CD4-positive, alpha-beta T cell treated with Interleukin-17A for 4 hours (primary cell): Measurements from ENCODE around the gene SLC22A1.
"Not testable (repeated sequence)": the region's sequence is repeated elsewhere in the genome, so short reads cannot be mapped to it uniquely, and the experiment has no call there.

Experiments
- DNase-seq: peaks from one replicate; pipeline ENCODE4 v3.0.0-alpha.2; 2020; ENCODE audit warnings: mixed read lengths

The SLC22A1 gene

GRCh38 chr6:160140493-160140892 is 18.9 kb downstream of the SLC22A1 start:
- DNase-seq: not testable (repeated sequence)

DNA sequence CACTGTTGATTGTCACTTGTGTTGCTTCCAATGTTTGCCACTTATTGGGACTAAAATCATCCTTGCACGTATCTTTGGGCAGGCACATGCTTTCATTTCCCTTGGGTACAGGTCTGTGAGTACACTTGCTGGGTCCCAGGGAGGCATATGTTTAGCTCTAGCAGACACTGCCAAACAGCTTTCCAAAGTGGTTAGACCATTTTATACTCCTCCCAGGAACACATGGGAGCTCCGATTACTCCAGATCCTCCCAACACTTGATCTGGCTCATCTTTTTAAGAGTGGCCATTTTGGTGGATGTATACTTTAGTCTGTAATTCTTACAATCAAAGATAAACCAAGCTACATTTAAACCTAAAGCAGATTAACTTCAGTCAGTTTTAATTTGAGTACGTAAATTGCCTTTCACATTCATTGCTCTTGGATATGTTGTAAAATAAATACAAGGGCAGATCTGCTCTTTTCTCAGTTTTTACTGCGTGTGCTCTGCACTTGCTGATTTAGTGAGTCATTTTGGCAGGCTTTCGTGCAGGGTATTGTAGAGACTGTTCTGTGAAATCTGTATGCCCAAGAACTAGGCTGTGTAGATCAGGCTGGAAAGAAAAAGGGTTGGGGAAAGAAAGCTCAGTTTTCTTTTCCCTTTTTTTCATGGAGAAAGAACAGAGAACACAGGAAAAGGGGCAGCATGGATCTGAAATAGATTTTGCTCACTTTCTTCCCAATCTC is 19.5 kb downstream of the SLC22A1 start:
- no peak for DNase-seq

DNA sequence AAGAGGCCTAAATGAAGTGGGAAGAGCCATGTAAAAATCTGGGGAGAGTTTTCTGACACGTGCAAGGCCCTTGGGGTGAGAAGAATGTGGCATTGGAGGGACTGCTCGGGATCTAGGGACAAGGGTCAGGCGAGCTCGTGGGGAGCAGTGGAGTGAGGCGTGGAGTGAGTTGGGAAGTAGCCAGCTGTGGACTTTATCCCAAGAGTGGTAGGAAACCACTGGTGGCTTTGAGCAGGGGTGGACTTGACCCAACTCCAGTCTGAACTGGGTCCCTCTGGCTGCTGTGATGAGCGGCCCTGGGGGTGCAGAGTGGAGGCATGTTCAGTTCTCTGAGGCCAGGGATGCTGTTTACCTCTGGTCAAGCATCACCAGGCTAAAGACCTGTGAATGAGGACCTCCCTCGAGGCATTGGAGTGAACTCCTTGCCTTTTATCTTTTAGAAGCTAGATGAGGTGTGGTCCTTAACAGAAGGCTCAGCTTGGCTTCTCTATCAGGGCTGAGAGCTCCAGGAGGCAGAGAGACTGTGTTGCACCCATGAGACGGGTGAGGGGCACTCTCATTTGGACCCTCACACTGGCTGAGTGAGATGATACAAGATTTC is 20.6 kb downstream of the SLC22A1 start:
- DNase-seq: no peak

GRCh38 chr6:160146454-160147145 is 25.0 kb downstream of the SLC22A1 start:
- no peak for DNase-seq

- DNase-seq: no peak
Measured at GRCh38 chr6:160147146-160147536, 25.5 kb downstream of the SLC22A1 start.

GRCh38 chr6:160154471-160154870 is 32.9 kb downstream of the SLC22A1 start:
- no peak for DNase-seq

DNA sequence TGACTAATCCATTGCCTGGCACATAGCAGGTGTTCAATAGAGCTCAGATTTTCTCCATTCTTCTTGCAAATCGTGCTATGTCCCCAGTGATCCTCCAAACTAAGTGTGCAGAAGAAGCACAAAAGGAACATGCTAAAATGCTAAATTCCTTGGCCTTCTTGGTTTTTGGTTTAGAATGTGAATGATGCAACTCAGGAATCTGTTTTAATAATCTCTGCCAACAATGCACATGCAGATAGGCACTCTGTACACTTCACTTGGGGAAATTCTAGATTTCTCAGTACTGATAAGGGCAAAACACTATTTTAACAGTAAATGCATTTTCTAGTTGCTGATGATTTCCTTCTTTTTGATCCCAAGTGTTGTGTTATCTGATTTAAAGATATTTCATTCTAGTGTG is 35.2 kb downstream of the SLC22A1 start:
- DNase-seq: no peak

GRCh38 chr6:160160450-160160849 is 38.8 kb downstream of the SLC22A1 start:
- no peak for DNase-seq

- DNase-seq: no peak
Measured at GRCh38 chr6:160160929-160161646, 39.5 kb downstream of the SLC22A1 start.

DNA sequence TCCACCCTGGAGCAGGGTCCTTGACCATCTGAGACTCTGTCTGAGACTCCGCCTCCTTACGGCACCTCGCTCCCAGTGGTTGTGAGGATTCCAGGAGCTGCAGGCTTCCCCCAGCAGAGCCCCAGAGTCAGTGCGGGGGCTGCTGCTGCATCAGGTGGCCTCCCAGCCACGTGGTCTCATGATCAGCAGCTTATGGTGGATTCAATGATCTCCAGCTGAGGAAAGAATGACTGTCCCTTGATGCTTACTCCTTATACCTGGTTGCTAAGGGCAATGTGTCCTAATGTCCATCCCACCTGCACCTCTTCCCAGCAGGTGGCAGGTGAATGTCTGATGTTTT is 40.0 kb downstream of the SLC22A1 start:
- no peak for DNase-seq

DNA sequence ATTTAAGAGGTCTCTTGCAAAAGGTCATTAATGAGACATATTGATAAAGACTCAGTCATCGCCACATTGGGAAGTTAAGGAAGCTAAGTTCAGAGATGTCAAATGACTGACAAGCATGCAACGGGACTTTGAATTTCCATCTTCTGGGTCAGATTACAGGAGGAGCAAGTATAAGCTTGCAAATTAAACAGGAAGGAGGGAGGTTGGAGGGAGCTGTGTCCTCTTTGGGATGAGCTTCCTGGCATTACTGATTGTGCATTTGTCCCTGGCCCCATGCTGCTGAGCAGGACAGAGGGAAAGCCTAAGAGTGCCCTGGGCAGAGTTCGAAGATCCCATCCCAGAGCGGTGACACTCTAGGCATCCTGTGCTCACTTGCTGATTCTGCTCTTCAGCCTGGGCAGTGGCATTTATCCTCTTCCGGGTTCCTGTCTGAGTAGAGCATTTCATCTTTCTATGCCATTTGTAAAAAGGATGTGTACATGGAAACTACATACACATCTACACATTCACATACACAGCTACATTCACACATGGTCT is 40.5 kb downstream of the SLC22A1 start:
- DNase-seq: no peak

DNA sequence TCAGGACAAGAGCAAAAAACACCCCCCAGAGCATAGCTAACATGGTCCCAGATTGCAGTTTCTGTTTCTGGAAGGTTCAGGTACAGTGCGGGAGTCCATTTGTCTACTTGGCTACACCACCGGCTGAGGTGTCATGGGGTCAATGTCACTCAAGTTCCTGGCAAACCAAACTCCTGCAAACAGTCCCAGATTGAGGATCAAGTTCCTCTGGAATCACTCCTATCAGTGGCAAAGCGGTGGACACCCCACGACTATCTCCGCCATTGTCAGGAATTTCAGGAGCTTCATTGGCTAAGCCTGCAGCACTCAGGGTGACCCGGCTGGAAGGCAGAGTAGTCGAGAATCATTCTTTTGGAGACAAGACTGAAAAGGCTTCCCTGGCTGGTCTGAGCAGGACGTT is 41.8 kb downstream of the SLC22A1 start:
- no peak for DNase-seq

GRCh38 chr6:160163912-160164311 is 42.3 kb downstream of the SLC22A1 start:
- DNase-seq: no peak

DNA sequence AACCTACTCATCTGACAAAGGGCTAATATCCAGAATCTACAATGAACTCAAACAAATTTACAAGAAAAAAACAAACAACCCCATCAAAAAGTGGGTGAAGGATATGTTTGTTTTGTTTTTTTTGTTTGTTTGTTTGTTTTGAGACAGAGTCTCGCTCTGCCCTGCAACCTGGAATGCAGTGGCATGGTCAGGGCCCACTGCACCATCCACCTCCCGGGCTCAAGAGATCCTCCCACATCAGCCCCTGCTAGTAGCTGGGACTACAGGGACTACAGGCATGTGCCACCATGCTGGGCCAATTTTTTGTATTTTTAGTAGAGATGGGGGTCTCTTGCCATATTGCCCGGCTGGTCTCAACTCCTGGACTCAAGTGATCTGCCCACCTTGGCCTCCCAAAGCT is 44.3 kb downstream of the SLC22A1 start:
- DNase-seq: not testable (repeated sequence)

GRCh38 chr6:160167604-160168399 is 46.2 kb downstream of the SLC22A1 start:
- DNase-seq: no peak

DNA sequence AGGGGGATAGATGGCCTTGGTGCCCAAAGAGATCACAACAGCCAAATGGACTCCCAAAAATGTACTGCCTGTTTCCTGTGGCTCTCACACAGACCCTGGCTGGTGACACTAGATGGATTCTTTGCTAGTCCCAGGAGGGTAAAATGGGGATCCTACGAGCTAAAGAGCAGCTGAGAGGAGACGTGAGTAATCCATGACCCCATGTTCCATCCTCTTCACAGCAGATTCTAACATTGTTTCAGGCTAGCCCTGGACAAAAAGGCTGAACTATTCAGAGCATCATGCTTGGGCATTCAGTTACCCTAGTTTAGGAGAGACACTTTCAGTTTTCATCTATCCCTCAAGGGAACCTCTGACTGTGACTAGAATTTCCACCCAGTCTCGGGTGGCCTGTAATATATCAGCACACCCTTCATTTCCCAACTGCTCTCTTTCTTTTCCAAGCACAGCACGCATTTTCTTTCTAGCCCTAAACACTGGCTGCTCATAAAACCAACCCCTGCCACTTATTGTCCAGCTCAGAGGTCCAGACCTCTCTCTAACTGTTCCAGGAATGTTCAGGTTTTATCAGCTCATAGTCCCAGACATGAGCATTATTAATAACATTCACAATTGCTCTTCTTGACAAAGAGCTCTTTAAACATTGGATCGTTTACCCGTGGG is 48.5 kb downstream of the SLC22A1 start:
- DNase-seq: no peak

DNA sequence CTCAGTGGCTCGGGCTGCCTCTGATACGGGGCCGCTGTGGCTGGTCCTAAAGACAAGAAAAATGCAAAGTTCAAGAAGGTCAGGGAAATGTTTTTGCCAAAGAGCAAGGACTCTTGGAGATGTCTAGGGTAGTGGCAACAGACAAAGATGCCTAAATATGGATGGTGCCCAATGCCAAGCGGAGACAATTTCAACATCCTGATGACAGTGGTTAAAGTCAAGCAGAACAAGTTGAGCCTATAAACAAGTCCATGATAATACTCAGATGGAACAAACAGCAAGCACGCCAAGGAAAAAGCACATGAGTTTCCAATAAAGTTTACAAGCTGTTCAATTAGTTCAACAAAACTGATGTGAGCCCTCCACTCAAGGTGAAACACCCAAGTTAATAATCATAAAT is 51.1 kb downstream of the SLC22A1 start:
- DNase-seq: no peak

GRCh38 chr6:160173806-160174527 is 52.4 kb downstream of the SLC22A1 start:
- no peak for DNase-seq

- DNase-seq: no peak
Measured at GRCh38 chr6:160174681-160175080, 53.1 kb downstream of the SLC22A1 start.

DNA sequence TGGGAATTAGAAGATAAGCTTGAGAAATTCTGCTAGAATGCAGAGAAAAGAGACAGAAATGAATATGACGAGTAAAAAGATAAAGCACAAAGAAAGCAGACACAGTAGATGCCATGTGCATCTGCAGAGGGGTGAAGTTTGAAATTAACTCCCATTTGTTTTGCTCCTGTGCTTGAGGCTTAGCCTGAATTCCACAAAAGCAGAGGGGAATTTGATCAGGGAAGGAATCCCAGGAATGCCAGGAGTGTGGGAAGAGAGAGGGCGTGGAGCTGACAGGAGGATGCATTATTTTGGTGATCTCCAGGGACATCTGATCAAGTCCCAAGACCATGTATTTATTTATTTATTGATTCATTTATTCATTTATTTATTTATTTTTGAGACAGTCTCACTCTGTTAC is 55.6 kb downstream of the SLC22A1 start:
- no peak for DNase-seq

- DNase-seq: no peak
Measured at GRCh38 chr6:160178271-160178670, 56.7 kb downstream of the SLC22A1 start.
